Keratinocyte (primary cell): ENCODE data around the gene NSMCE1. TPM values are rescaled to one million over a fixed set of nuclear protein-coding genes. Genes with fewer than 3 reads are reported as not detected.

Source experiments
- DNase-seq: peaks from one replicate; pipeline ENCODE4 v3.0.0-alpha.2; 2011; ENCODE audit warnings: low read depth, missing footprints, low spot score
- FAIRE-seq: peaks from 2 replicates; lab custom pipeline; 2011; peaks lifted over from hg19 to GRCh38; lab: Jason Lieb, UNC
- H2AFZ ChIP-seq: 2 replicates; pipeline ENCODE4 v1.6.0; 2012; ENCODE audit warnings: low read length, control low read depth, inconsistent platforms; ENCODE audit not compliant: control insufficient read depth
- H3K27ac ChIP-seq: 2 replicates; pipeline ENCODE4 v1.5.1; 2011; ENCODE audit warnings: low read length; ENCODE audit not compliant: control insufficient read depth, insufficient read depth
- H3K27me3 ChIP-seq: 3 replicates; pipeline ENCODE4 v1.6.0; 2011; ENCODE audit warnings: low read length; ENCODE audit not compliant: control insufficient read depth, insufficient read depth; ENCODE audit errors: extremely low read depth
- H3K36me3 ChIP-seq, 2 experiments: 2 replicates in 1 of 2; 3 replicates in 1 of 2; pipeline ENCODE4 v1.5.1; 2011; ENCODE audit warnings: low read length in 2 of 2, mild to moderate bottlenecking in 1 of 2; ENCODE audit not compliant: control insufficient read depth in 2 of 2, insufficient read depth in 2 of 2; ENCODE audit errors: extremely low read depth in 1 of 2
- H3K4me1 ChIP-seq: 3 replicates; pipeline ENCODE4 v1.5.1; 2011; ENCODE audit warnings: low read length; ENCODE audit not compliant: control insufficient read depth, insufficient read depth; ENCODE audit errors: extremely low read depth
- H3K4me2 ChIP-seq: 3 replicates; pipeline ENCODE4 v1.6.0; 2011; ENCODE audit warnings: low read depth, low read length; ENCODE audit not compliant: control insufficient read depth, insufficient read depth; ENCODE audit errors: extremely low read depth
- H3K4me3 ChIP-seq, 3 experiments: fragments of 200-600 bp in 1 of 3; sonication (generic) in 1 of 3; 2 replicates in 2 of 3; 3 replicates in 1 of 3; pipeline ENCODE4 v1.5.1; 2011 to 2016; ENCODE audit warnings: low read length in 3 of 3, mild to moderate bottlenecking in 3 of 3, control low read depth in 2 of 3, inconsistent platforms in 1 of 3, low read depth in 1 of 3, mixed read lengths in 1 of 3, mixed run types in 1 of 3, moderate library complexity in 1 of 3; ENCODE audit not compliant: control insufficient read depth in 2 of 3, insufficient read depth in 2 of 3; ENCODE audit errors: extremely low read depth in 1 of 3
- H3K79me2 ChIP-seq: 2 replicates; pipeline ENCODE4 v1.6.0; 2012; ENCODE audit warnings: low read length; ENCODE audit not compliant: control insufficient read depth, insufficient read depth
- H3K9ac ChIP-seq: 3 replicates; pipeline ENCODE4 v1.6.0; 2011; ENCODE audit warnings: low read length; ENCODE audit not compliant: control insufficient read depth, insufficient read depth; ENCODE audit errors: extremely low read depth
- H3K9me1 ChIP-seq: 3 replicates; pipeline ENCODE4 v1.6.0; 2011; ENCODE audit warnings: low read length; ENCODE audit not compliant: control insufficient read depth, insufficient read depth; ENCODE audit errors: extremely low read depth
- H3K9me3 ChIP-seq: 2 replicates; pipeline ENCODE4 v1.5.1; 2012; ENCODE audit warnings: low read depth, low read length; ENCODE audit not compliant: control insufficient read depth
- H4K20me1 ChIP-seq: 3 replicates; pipeline ENCODE4 v1.6.0; 2011; ENCODE audit warnings: low read length; ENCODE audit not compliant: control insufficient read depth, insufficient read depth; ENCODE audit errors: extremely low read depth
- EZH2 ChIP-seq: IDR thresholded peaks from one replicate; pipeline ENCODE4 v1.6.1; 2012; ENCODE audit warnings: inconsistent platforms, mild to moderate bottlenecking, low read length, moderate library complexity
- dilution Hi-C: fragments of 300-500 bp; cut with MboI; formaldehyde crosslinking; loops from one replicate; pipeline ENCODE4 v1.7.0; 2020; ENCODE audit warnings: low sequenced_read_pairs; ENCODE audit not compliant: extremely low pct_ligation_motif_present
- polyA plus RNA-seq, 5 experiments: library from polyadenylated mRNA; depleted of rRNA in 3 of 5; stranded (reverse) in 3 of 5; stranded (forward) in 1 of 5; unstranded in 1 of 5; fragments of >200 nt; gene quantifications; 1 replicate in 1 of 5; 2 replicates in 3 of 5; 3 replicates in 1 of 5; pipeline versions ENCODE4 v1.2.1 to v1.2.3, GENCODE V29; 2011 to 2012; ENCODE audit warnings: missing spikeins in 2 of 5, low read depth in 1 of 5, low replicate concordance in 1 of 5
- TF ChIP-seq, protein P1 (sequence below), 3 experiments: IDR thresholded peaks in 1 of 3; conservative IDR thresholded peaks in 1 of 3; optimal IDR thresholded peaks in 1 of 3; 2 replicates in 2 of 3; 3 replicates in 1 of 3; pipeline versions ENCODE3 to v1.5.1; 2011; ENCODE audit warnings: low read length in 3 of 3, mild to moderate bottlenecking in 3 of 3, moderate library complexity in 2 of 3, control low read depth in 1 of 3, inconsistent platforms in 1 of 3; ENCODE audit not compliant: insufficient read depth in 2 of 3; ENCODE audit errors: extremely low read depth in 1 of 3

The NSMCE1 gene
- polyA plus RNA-seq, 1 donor (not counting 4 experiments of a cell fraction or from before 2014, with no cell fraction given): 55.9 TPM

DNA sequence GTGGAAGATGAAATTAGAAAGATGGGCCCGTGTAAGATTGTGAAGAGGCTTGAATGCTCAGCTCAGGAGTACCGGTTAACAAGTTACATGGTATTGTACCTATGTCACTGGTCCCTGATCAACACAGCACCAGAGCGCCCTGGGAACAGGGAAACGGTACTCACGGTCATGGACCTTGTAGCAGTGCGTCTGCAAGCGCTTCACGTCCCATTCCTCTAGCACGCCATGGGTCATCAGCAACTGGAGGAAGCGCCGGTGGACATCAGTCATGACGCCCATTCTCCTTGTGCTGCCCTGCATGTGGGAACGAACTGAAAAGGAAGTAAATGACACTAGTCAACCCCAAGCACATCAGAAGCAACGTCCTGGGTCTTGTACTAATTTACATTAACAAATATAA is 11.3 kb downstream of the NSMCE1 start:
- no peaks in the 10 kb centered on the region for H4K20me1 ChIP-seq
- TF ChIP-seq EZH2: no peak
- TF ChIP-seq, protein P1, sequence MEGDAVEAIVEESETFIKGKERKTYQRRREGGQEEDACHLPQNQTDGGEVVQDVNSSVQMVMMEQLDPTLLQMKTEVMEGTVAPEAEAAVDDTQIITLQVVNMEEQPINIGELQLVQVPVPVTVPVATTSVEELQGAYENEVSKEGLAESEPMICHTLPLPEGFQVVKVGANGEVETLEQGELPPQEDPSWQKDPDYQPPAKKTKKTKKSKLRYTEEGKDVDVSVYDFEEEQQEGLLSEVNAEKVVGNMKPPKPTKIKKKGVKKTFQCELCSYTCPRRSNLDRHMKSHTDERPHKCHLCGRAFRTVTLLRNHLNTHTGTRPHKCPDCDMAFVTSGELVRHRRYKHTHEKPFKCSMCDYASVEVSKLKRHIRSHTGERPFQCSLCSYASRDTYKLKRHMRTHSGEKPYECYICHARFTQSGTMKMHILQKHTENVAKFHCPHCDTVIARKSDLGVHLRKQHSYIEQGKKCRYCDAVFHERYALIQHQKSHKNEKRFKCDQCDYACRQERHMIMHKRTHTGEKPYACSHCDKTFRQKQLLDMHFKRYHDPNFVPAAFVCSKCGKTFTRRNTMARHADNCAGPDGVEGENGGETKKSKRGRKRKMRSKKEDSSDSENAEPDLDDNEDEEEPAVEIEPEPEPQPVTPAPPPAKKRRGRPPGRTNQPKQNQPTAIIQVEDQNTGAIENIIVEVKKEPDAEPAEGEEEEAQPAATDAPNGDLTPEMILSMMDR (optimal IDR thresholded peaks at IDR 0.05 in 1 of 3, IDR thresholded peaks at IDR 0.05 in 1 of 3, conservative IDR thresholded peaks at IDR 0.05 in 1 of 3; ENCODE audit: extremely low read depth in 1 of 3, insufficient read depth in 2 of 3, low read length in 3 of 3): no peak
- no peak for FAIRE-seq
- no peaks in the 10 kb centered on the region for H3K9me1 ChIP-seq
- no peak overlapping the region for H3K9ac ChIP-seq
- DNase-seq: no peak
- no peaks in the 10 kb centered on the region for H3K9me3 ChIP-seq
- H3K27ac ChIP-seq: no peak overlapping the region
- no peak overlapping the region for H2AFZ ChIP-seq
- dilution Hi-C loops: no loop called here
- peaks cover 17% of the 10 kb centered on the region for H3K79me2 ChIP-seq
- H3K4me2 ChIP-seq: no peak overlapping the region
- peaks cover 32% of the 10 kb centered on the region for H3K4me1 ChIP-seq
- no peak overlapping the region for H3K4me3 ChIP-seq
- H3K36me3 ChIP-seq: peaks cover 4 to 14% of the 10 kb centered on the region in 2 experiments
- no peaks in the 10 kb centered on the region for H3K27me3 ChIP-seq

DNA sequence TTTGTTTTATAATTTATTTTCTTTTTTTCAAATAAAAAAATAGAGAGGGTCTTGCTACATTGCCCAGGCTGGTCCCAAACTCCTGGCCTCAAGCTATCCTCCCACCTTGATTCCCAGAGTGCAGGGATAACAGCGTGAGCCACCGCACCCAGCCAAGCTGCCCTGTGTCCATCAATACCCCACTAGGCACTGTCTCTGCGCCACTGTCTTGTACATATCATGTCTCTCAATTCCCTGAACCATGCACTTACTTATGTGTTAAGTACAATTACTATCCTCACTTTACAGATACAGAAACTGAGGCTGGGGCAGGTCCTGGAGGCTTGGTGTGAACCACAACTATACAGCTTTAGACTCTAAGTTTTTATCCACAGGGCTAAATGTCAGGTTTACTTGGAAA is 11.7 kb downstream of the NSMCE1 start:
- Histone ChIP-seq H3K79me2 (peaks cover 14% of the 10 kb centered on the region), H3K4me1 (peaks cover 32% of the 10 kb centered on the region), H3K36me3 (peaks cover 7 to 14% of the 10 kb centered on the region in 2 experiments), H3K27ac (no peak overlapping the region), H4K20me1 (no peaks in the 10 kb centered on the region), H3K9ac (no peak overlapping the region), H3K4me2 (no peak overlapping the region), H2AFZ (no peak overlapping the region), H3K4me3 (no peak overlapping the region), H3K9me1 (no peaks in the 10 kb centered on the region), H3K27me3 (no peaks in the 10 kb centered on the region), H3K9me3 (no peaks in the 10 kb centered on the region)
- no peak for DNase-seq
- TF ChIP-seq, protein P1 (optimal IDR thresholded peaks at IDR 0.05 in 1 of 3, IDR thresholded peaks at IDR 0.05 in 1 of 3, conservative IDR thresholded peaks at IDR 0.05 in 1 of 3; ENCODE audit: extremely low read depth in 1 of 3, insufficient read depth in 2 of 3, low read length in 3 of 3): no peak
- no peak for TF ChIP-seq EZH2
- dilution Hi-C loops: no loop called here
- FAIRE-seq: no peak
